ENCODE measurements around the gene EHBP1L1. TPM values are rescaled to one million over a fixed set of nuclear protein-coding genes. Genes with fewer than 3 reads are reported as not detected.

EHBP1L1 gene
- total RNA-seq, 1 experiment from 2014 or later: 126 TPM

GRCh38 chr11:65576232-65576866 is 496 bp downstream of the EHBP1L1 start:
- DNase-seq (no peak), ATAC-seq (no peak)
- BruUV-seq (replicated peaks): no TSS peak
- CTCF ChIA-PET: interaction anchor here (0.6 kb wide), 2 partner anchors 29 to 446 kb away, joined by 4 read pairs; no protein-coding TSS in a partner anchor
- intact Hi-C loops (cut with micrococcal nuclease): loop anchor here (2.0 kb wide), 1 partner anchor 38 kb away; the partner anchor contains the start of genes MAP3K11 and PCNX3
- H3F3A ChIP-seq (ENCODE audit: low read length, unreplicated experiment): peaks cover 4% of the 10 kb centered on the region
- peak overlapping the region; percentile 76 for H3K9ac ChIP-seq (ENCODE audit: low read length)
- no peak overlapping the region; the same call in 1 of the 2 replicates for H2AFZ ChIP-seq (ENCODE audit: low read length)
- H3K4me3 ChIP-seq (ENCODE audit: low read length): peak overlapping the region; percentile 75
- no peaks in the 10 kb centered on the region for H3K9me3 ChIP-seq (ENCODE audit: low read length)
- H3K79me2 ChIP-seq (ENCODE audit: low read length): peaks cover 35% of the 10 kb centered on the region
- no peaks in the 10 kb centered on the region; the same call in 1 of the 2 replicates for H3K36me3 ChIP-seq (ENCODE audit: low read depth, low read length)
- TF ChIP-seq EZH2phosphoT487 (IDR thresholded peaks at IDR 0.05; ENCODE audit: borderline replicate concordance, low read length): no peak
- no peak for TF ChIP-seq EZH2 (IDR thresholded peaks at IDR 0.05; ENCODE audit: low read length, unreplicated experiment)
- no peak for TF ChIP-seq CTCF (conservative IDR thresholded peaks at IDR 0.05; ENCODE audit: low read depth, low read length)
- H3K27me3 ChIP-seq (ENCODE audit: low read length): no peaks in the 10 kb centered on the region
- peak overlapping the region; percentile 91 for H3K4me2 ChIP-seq (ENCODE audit: low read length)
- POLR2A ChIA-PET (ENCODE audit: unreplicated experiment): interaction anchor here (0.6 kb wide), 2 partner anchors 38 to 539 kb away, joined by 3 to 4 read pairs; no protein-coding TSS in a partner anchor
- H4K20me1 ChIP-seq (ENCODE audit: low read length): peaks cover 5% of the 10 kb centered on the region
- H3K27ac ChIP-seq (ENCODE audit: low read length): peak overlapping the region; percentile 65
- peaks cover 51% of the 10 kb centered on the region for H3K4me1 ChIP-seq (ENCODE audit: insufficient read depth, low read length)
- H3K9me2 ChIP-seq (replicated peaks; ENCODE audit: low read length): no peaks in the 10 kb centered on the region

- no peaks in the 10 kb centered on the region for H3K9me2 ChIP-seq (replicated peaks; ENCODE audit: low read length)
- H3F3A ChIP-seq (ENCODE audit: low read length, unreplicated experiment): peaks cover 4% of the 10 kb centered on the region
- ATAC-seq (peak; percentile 72), DNase-seq (peak; percentile 94)
- intact Hi-C loops (cut with micrococcal nuclease): loop anchor here (2.0 kb wide), 1 partner anchor 38 kb away; the partner anchor contains the start of genes MAP3K11 and PCNX3
- peak overlapping the region; percentile 76 for H3K9ac ChIP-seq (ENCODE audit: low read length)
- peak overlapping the region; percentile 91 for H3K4me2 ChIP-seq (ENCODE audit: low read length)
- peaks cover 28% of the 10 kb centered on the region for H3K79me2 ChIP-seq (ENCODE audit: low read length)
- no peaks in the 10 kb centered on the region for H3K27me3 ChIP-seq (ENCODE audit: low read length)
- H3K9me3 ChIP-seq (ENCODE audit: low read length): no peaks in the 10 kb centered on the region
- H3K4me1 ChIP-seq (ENCODE audit: insufficient read depth, low read length): peaks cover 44% of the 10 kb centered on the region
- peaks cover 3% of the 10 kb centered on the region; the same call in 1 of the 2 replicates for H3K36me3 ChIP-seq (ENCODE audit: low read depth, low read length)
- CTCF ChIA-PET: interaction anchor here (0.7 to 1.1 kb wide), 3 partner anchors 11 to 19 kb away, joined by 4 to 7 read pairs (median 4); partner anchors contain the start of gene KCNK7
- peak overlapping the region; percentile 75 for H3K4me3 ChIP-seq (ENCODE audit: low read length)
- no peak for TF ChIP-seq EZH2phosphoT487 (IDR thresholded peaks at IDR 0.05; ENCODE audit: borderline replicate concordance, low read length)
- TF ChIP-seq CTCF (conservative IDR thresholded peaks at IDR 0.05; ENCODE audit: low read depth, low read length): no peak
- no peak for TF ChIP-seq EZH2 (IDR thresholded peaks at IDR 0.05; ENCODE audit: low read length, unreplicated experiment)
- POLR2A ChIA-PET (ENCODE audit: unreplicated experiment): interaction anchor here (0.6 kb wide), 5 partner anchors 36 to 539 kb away, joined by 3 to 4 read pairs (median 3); no protein-coding TSS in a partner anchor
- BruUV-seq (replicated peaks): no TSS peak
- H4K20me1 ChIP-seq (ENCODE audit: low read length): peaks cover 5% of the 10 kb centered on the region
- H3K27ac ChIP-seq (ENCODE audit: low read length): peak overlapping the region; percentile 65
- H2AFZ ChIP-seq (ENCODE audit: low read length): no peak overlapping the region
Observed at GRCh38 chr11:65576867-65577755, 1.3 kb downstream of the EHBP1L1 start.
